Adrenal gland (tissue), 5 donors: ENCODE data around the gene C22orf31.
A peak's percentile ranks its signal among the peaks of the same experiment; 100 is the strongest.

Experiments
- CTCF ChIP-seq, 6 experiments: fragments of 450-650 bp in 4 of 6; fragments of 200-600 bp in 2 of 6; sonication (generic) in 1 of 6; IDR thresholded peaks; 1 replicate in 5 of 6; 2 replicates in 1 of 6; pipeline versions ENCODE4 v1.5.1 to v1.8.0; 2016 to 2021; ENCODE audit warnings: antibody characterized with exemption in 6 of 6, mild to moderate bottlenecking in 2 of 6, moderate library complexity in 1 of 6
- POLR2A ChIP-seq, 2 donors: fragments of 450-650 bp; IDR thresholded peaks; one replicate each; pipeline ENCODE4 v1.6.1; 2017; ENCODE audit warnings: antibody characterized with exemption in 2 of 2, mild to moderate bottlenecking in 2 of 2, moderate library complexity in 1 of 2
- donor health status: DM: no; HTN: no; CAD: no.

- TF ChIP-seq CTCF (IDR thresholded peaks at IDR 0.05) (peak in 1 of 6 experiments; percentile 10), POLR2A (IDR thresholded peaks at IDR 0.05) (no peak)
Measured at GRCh38 chr22:29078036-29078868, 16.6 kb upstream of the C22orf31 start.
